K562 (cell line): ENCODE measurements around the gene GRIK1. TPM values are rescaled to one million over a fixed set of nuclear protein-coding genes. Genes with fewer than 3 reads are reported as not detected.

Experiments
- ATAC-seq: fragments of 200-7000 bp; cut with Tn5 transposase; 3 replicates; pipeline ENCODE4 v1.9.1; 2020; ENCODE audit warnings: moderate library complexity
- BruUV-seq: library from RNA; stranded (reverse); fragments of 400-500 nt; replicated peaks from 2 replicates; lab custom pipeline; 2021; lab: Mats Ljungman, UMichigan
- CTCF ChIA-PET: fragments of 300-600 bp; formaldehyde crosslinking; extraction: SDS; loops from one replicate; lab custom pipeline; 2021; ENCODE audit warnings: low intra/inter-chr PET ratio; lab: Yijun Ruan, JAX
- POLR2A ChIA-PET: fragments of 300-600, 350-650 bp; sonication (Branson Sonifier 250); formaldehyde crosslinking; extraction: SDS; loops from one replicate; lab custom pipeline; 2021; ENCODE audit warnings: antibody characterized with exemption, inconsistent platforms; lab: Yijun Ruan, JAX
- DNase-seq, 4 experiments: peaks; one replicate each; pipeline versions ENCODE4 v3.0.0 to v3.0.0-alpha.2; 2011 to 2018; ENCODE audit warnings: low spot score in 3 of 4, mixed read lengths in 3 of 4; ENCODE audit errors: extremely low read depth in 1 of 4
- FAIRE-seq: peaks from 2 replicates; lab custom pipeline; 2011; peaks lifted over from hg19 to GRCh38; lab: Jason Lieb, UNC
- H2AFZ ChIP-seq: 2 replicates; pipeline ENCODE4 v1.6.0; 2011; ENCODE audit warnings: low read depth, low read length, control low read depth, inconsistent platforms
- H3K27ac ChIP-seq: fragments of 200-600 bp; 3 replicates; pipeline ENCODE4 v1.8.0; 2011; ENCODE audit warnings: low read depth, mild to moderate bottlenecking, control low read depth, inconsistent platforms, low read length, moderate library complexity, mixed read lengths; ENCODE audit errors: extremely low read depth
- H3K27me3 ChIP-seq, 2 experiments: fragments of 300-600 bp in 1 of 2; 2 replicates in 1 of 2; 3 replicates in 1 of 2; pipeline versions ENCODE4 v1.6.0 to v1.8.0; 2011; ENCODE audit warnings: inconsistent platforms in 2 of 2, low read length in 2 of 2, mild to moderate bottlenecking in 1 of 2, mixed read lengths in 1 of 2, moderate library complexity in 1 of 2; ENCODE audit not compliant: control insufficient read depth in 2 of 2, insufficient read depth in 2 of 2
- H3K36me3 ChIP-seq: fragments of 300-600 bp; 3 replicates; pipeline ENCODE4 v1.8.0; 2011; ENCODE audit warnings: mild to moderate bottlenecking, low read length, inconsistent platforms; ENCODE audit not compliant: control insufficient read depth, insufficient read depth
- H3K4me1 ChIP-seq, 2 experiments: fragments of 200-600 bp in 1 of 2; replicated peaks in 1 of 2; 2 replicates in 1 of 2; 3 replicates in 1 of 2; pipeline versions ENCODE4 v1.5.1 to v1.8.0; 2011; ENCODE audit warnings: inconsistent platforms in 2 of 2, low read length in 2 of 2, mild to moderate bottlenecking in 1 of 2, mixed read lengths in 1 of 2, moderate library complexity in 1 of 2; ENCODE audit not compliant: control insufficient read depth in 2 of 2, insufficient read depth in 2 of 2
- H3K4me2 ChIP-seq: 2 replicates; pipeline ENCODE4 v1.6.1; 2011; ENCODE audit warnings: low read length, control low read depth, inconsistent platforms, mixed read lengths; ENCODE audit not compliant: insufficient read depth
- H3K4me3 ChIP-seq: fragments of 200-600 bp; sonication (generic), shearing (Covaris generic); 2 replicates; pipeline ENCODE4 v1.5.1; 2016; ENCODE audit warnings: control low read depth, inconsistent platforms
- H3K79me2 ChIP-seq: fragments of 200-600 bp; 3 replicates; pipeline ENCODE4 v1.8.0; 2011; ENCODE audit warnings: low read length, inconsistent platforms; ENCODE audit not compliant: control insufficient read depth, insufficient read depth
- H3K9ac ChIP-seq, 2 experiments: 2 replicates each; pipeline versions ENCODE4 v1.6.0 to v1.6.1; 2011; ENCODE audit warnings: low read depth in 2 of 2, low read length in 2 of 2, control low read depth in 1 of 2, inconsistent platforms in 1 of 2, mild to moderate bottlenecking in 1 of 2, mixed read lengths in 1 of 2; ENCODE audit not compliant: insufficient read depth in 1 of 2
- H3K9me1 ChIP-seq: one replicate; pipeline ENCODE4 v1.6.0; 2011; ENCODE audit warnings: inconsistent platforms, mild to moderate bottlenecking, low read length, moderate library complexity; ENCODE audit not compliant: control insufficient read depth, insufficient read depth
- H3K9me3 ChIP-seq: replicated peaks from 2 replicates; pipeline ENCODE4 v1.5.1; 2011; ENCODE audit warnings: low read depth, low read length, inconsistent platforms; ENCODE audit not compliant: control insufficient read depth, insufficient read depth
- H4K20me1 ChIP-seq: replicated peaks from 2 replicates; pipeline ENCODE4 v1.6.1; 2011; ENCODE audit warnings: low read length, inconsistent platforms, mixed read lengths; ENCODE audit not compliant: control insufficient read depth, insufficient read depth
- ARID1B ChIP-seq: fragments of 450-650 bp; IDR thresholded peaks from 2 replicates; pipeline ENCODE4 v1.6.1; 2016; ENCODE audit warnings: antibody characterized with exemption, mild to moderate bottlenecking, inconsistent platforms
- BRF1 ChIP-seq: IDR thresholded peaks from 3 replicates; pipeline ENCODE4 v1.6.1; 2011; ENCODE audit warnings: borderline replicate concordance, mild to moderate bottlenecking; ENCODE audit not compliant: insufficient read length; ENCODE audit errors: extremely low read depth
- IFI16 ChIP-seq: fragments of 250-450 bp; sonication (Bioruptor Pico); IDR thresholded peaks from 2 replicates; pipeline ENCODE4 v2.1.2; 2022; ENCODE audit warnings: mild to moderate bottlenecking, inconsistent platforms
- MAFG ChIP-seq: fragments of 450-650 bp; conservative IDR thresholded peaks from 2 replicates; pipeline ENCODE4 v1.6.1; 2016; ENCODE audit warnings: missing genetic modification characterization, missing compliant biosample characterization
- MTF1 ChIP-seq: fragments of 250-450 bp; sonication (Bioruptor Pico); IDR thresholded peaks from 2 replicates; pipeline ENCODE4 v1.9.0; 2021; ENCODE audit warnings: moderate library complexity, mild to moderate bottlenecking, inconsistent platforms, borderline replicate concordance
- PHB ChIP-seq: fragments of 250-450 bp; sonication (Bioruptor Pico); IDR thresholded peaks from 2 replicates; pipeline ENCODE4 v1.5.0; 2021
- PRPF4 ChIP-seq: fragments of 200-400 bp; formaldehyde crosslinking; IDR thresholded peaks from one replicate; pipeline ENCODE4 v1.6.1; 2017; ENCODE audit warnings: low read length, low read depth, mild to moderate bottlenecking; ENCODE audit not compliant: insufficient read depth, poor library complexity, severe bottlenecking
- SAP30 ChIP-seq: fragments of 200-600 bp; sonication (generic); IDR thresholded peaks from 2 replicates; pipeline ENCODE4 v1.6.1; 2012; ENCODE audit warnings: borderline replicate concordance, low read depth, mild to moderate bottlenecking, moderate library complexity, low read length, control low read depth, inconsistent platforms; ENCODE audit not compliant: insufficient read depth, poor library complexity, severe bottlenecking
- SOX6 ChIP-seq: fragments of 450-650 bp; IDR thresholded peaks from 2 replicates; pipeline ENCODE4 v1.6.1; 2014; ENCODE audit warnings: mild to moderate bottlenecking
- WGBS: fragments of 100-300 bp; shearing (Covaris generic); methylation state at CpG from one replicate; pipeline ENCODE4 v1.1.6; 2016; ENCODE audit warnings: low coverage, mixed read lengths; ENCODE audit not compliant: insufficient coverage; ENCODE audit errors: missing lambda C conversion rate; 5-methylcytosine and 5-hydroxymethylcytosine counted together
- in situ Hi-C: fragments of 300-500 bp; cut with MboI; formaldehyde crosslinking; loops from 4 replicates; pipeline ENCODE4 v1.15.0; 2018; ENCODE audit warnings: inconsistent platforms, mixed read lengths
- intact Hi-C: fragments of 100-400 bp; cut with micrococcal nuclease; formaldehyde crosslinking; loops from 2 replicates; pipeline ENCODE4 v1.14.2; 2022
- polyA plus RNA-seq, 8 experiments: library from polyadenylated mRNA; depleted of rRNA in 4 of 8; stranded (reverse) in 5 of 8; unstranded in 3 of 8; fragments of >200 nt; fragmentation: Nextera tagmentation in 2 of 8; fragmentation: Illumina TruSeq in 1 of 8; extraction: Ambion mirVana in 2 of 8; extraction: Trizol in 1 of 8; gene quantifications; 2 replicates each; pipeline versions ENCODE4 v1.2.1 to v1.2.3, GENCODE V29; 2011 to 2014; ENCODE audit warnings: inconsistent platforms in 1 of 8, missing spikeins in 1 of 8
- total RNA-seq, 7 experiments: library from RNA; depleted of rRNA in 6 of 7; stranded (reverse); fragments of >200 nt in 6 of 7; fragmentation: Illumina TruSeq in 2 of 7; extraction: Trizol in 2 of 7; gene quantifications; 2 replicates each; pipeline versions ENCODE4 v1.2.1 to v1.2.3, GENCODE V29; 2011 to 2021; ENCODE audit warnings: low replicate concordance in 1 of 7
- TF ChIP-seq, protein P1 (sequence below): sonication (generic); formaldehyde crosslinking; IDR thresholded peaks from 2 replicates; pipeline ENCODE4 v1.8.0; 2022; ENCODE audit warnings: mild to moderate bottlenecking, missing genetic modification reagents

Gene GRIK1
- total and polyA plus RNA-seq, 9 of the 15 experiments (the other 6 are each of a cell fraction or from before 2014, with no cell fraction given), result 0.17 to 2.8 (median 0.53) TPM

DNA sequence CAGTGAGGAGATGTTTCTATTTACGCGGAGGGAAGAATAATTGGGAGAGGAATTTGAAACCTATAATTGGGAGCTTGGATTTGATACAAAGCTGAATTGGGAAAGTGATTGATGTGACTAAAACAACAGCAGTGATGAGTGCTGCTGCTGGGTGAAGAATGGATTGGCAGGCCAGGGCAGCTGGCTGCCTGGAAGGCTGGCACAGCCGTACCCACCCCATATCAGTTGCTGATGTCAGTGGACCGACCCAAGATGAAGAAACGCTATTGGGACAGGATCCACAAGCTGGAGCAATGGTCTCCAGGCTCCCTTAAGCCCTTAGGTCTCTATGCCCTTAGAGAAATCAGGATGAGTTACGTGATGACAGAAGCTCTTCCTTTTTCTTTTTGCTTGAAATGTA lies 47.4 kb downstream of the GRIK1 start:
- no peaks in the 10 kb centered on the region for H3K9me3 ChIP-seq
- no peak overlapping the region for H3K4me3 ChIP-seq
- in situ Hi-C loops, result no loop called here
- intact Hi-C loops, result no loop called here
- H2AFZ ChIP-seq, result no peak overlapping the region
- H3K27ac ChIP-seq, result no peak overlapping the region
- DNase-seq (no peak), FAIRE-seq (no peak), ATAC-seq (no peak)
- H3K36me3 ChIP-seq, result no peaks in the 10 kb centered on the region
- ChIA-PET POLR2A (interaction anchor here (0.8 kb wide), 1 partner anchor 1215 kb away, joined by 4 read pairs; no protein-coding TSS in a partner anchor), CTCF (no interaction called here)
- H4K20me1 ChIP-seq, result no peaks in the 10 kb centered on the region
- no peaks in the 10 kb centered on the region for H3K4me1 ChIP-seq
- H3K4me2 ChIP-seq, result no peak overlapping the region
- no peak for TF ChIP-seq ARID1B
- no peak for TF ChIP-seq BRF1
- H3K79me2 ChIP-seq, result no peaks in the 10 kb centered on the region
- no peak overlapping the region for H3K9ac ChIP-seq
- no peaks in the 10 kb centered on the region for H3K9me1 ChIP-seq
- BruUV-seq, result no TSS peak
- 9% methylated on average over 6 of the region's 6 CpGs for WGBS
- no peaks in the 10 kb centered on the region; a peak in 1 of 5 replicates for H3K27me3 ChIP-seq

DNA sequence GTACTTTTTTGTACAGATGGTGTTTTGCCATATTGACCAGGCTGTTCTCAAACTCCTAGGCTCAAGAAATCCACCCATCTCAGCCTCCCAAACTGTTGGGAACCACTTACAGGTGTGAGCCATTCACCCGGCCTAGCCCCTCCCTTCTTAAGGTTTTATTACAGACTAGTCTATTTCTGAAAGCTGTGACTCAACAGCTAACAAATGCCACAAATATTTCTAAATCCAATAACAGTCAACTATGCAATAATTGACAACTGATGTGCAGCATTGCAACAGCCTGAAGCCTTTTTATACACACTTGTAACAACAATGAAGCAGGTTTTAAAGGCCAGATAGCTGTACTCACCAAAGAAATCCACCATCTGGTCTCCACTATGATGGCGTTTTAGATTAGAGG lies 51.4 kb downstream of the GRIK1 start:
- no peak overlapping the region for H3K4me2 ChIP-seq
- no peaks in the 10 kb centered on the region for H3K27me3 ChIP-seq
- ChIA-PET POLR2A (interaction anchor here (1.2 kb wide), 2 partner anchors 8 to 9 kb away, joined by 3 read pairs; no protein-coding TSS in a partner anchor), CTCF (no interaction called here)
- no peaks in the 10 kb centered on the region for H3K4me1 ChIP-seq
- H3K9me3 ChIP-seq, result no peaks in the 10 kb centered on the region
- no peak overlapping the region for H3K4me3 ChIP-seq
- no TSS peak for BruUV-seq
- no peaks in the 10 kb centered on the region for H4K20me1 ChIP-seq
- WGBS, result 0% methylated on average over 2 of the region's 2 CpGs
- in situ Hi-C loops, result no loop called here
- H3K9me1 ChIP-seq, result no peaks in the 10 kb centered on the region
- no peak for ATAC-seq
- H2AFZ ChIP-seq, result no peak overlapping the region
- no peak overlapping the region for H3K9ac ChIP-seq
- no peak overlapping the region for H3K27ac ChIP-seq
- intact Hi-C loops, result no loop called here
- no peak for DNase-seq
- no peaks in the 10 kb centered on the region for H3K79me2 ChIP-seq
- H3K36me3 ChIP-seq, result no peaks in the 10 kb centered on the region
- FAIRE-seq, result no peak
- TF ChIP-seq PRPF4 (no peak), SAP30 (no peak), IFI16 (no peak), MTF1 (CRISPR knock-in tag) (no peak), PHB (CRISPR knock-in tag) (no peak), MAFG (tag) (no peak), SOX6 (no peak)
- TF ChIP-seq, protein P1, sequence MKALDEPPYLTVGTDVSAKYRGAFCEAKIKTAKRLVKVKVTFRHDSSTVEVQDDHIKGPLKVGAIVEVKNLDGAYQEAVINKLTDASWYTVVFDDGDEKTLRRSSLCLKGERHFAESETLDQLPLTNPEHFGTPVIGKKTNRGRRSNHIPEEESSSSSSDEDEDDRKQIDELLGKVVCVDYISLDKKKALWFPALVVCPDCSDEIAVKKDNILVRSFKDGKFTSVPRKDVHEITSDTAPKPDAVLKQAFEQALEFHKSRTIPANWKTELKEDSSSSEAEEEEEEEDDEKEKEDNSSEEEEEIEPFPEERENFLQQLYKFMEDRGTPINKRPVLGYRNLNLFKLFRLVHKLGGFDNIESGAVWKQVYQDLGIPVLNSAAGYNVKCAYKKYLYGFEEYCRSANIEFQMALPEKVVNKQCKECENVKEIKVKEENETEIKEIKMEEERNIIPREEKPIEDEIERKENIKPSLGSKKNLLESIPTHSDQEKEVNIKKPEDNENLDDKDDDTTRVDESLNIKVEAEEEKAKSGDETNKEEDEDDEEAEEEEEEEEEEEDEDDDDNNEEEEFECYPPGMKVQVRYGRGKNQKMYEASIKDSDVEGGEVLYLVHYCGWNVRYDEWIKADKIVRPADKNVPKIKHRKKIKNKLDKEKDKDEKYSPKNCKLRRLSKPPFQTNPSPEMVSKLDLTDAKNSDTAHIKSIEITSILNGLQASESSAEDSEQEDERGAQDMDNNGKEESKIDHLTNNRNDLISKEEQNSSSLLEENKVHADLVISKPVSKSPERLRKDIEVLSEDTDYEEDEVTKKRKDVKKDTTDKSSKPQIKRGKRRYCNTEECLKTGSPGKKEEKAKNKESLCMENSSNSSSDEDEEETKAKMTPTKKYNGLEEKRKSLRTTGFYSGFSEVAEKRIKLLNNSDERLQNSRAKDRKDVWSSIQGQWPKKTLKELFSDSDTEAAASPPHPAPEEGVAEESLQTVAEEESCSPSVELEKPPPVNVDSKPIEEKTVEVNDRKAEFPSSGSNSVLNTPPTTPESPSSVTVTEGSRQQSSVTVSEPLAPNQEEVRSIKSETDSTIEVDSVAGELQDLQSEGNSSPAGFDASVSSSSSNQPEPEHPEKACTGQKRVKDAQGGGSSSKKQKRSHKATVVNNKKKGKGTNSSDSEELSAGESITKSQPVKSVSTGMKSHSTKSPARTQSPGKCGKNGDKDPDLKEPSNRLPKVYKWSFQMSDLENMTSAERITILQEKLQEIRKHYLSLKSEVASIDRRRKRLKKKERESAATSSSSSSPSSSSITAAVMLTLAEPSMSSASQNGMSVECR (CRISPR knock-in tag), result no peak
